GM19455 (cell line): ENCODE data around the gene ZNF541.

Source experiments
- ATAC-seq: cut with Tn5 transposase; IDR thresholded peaks from one replicate; pipeline ENCODE4 v1.9.1; 2021; ENCODE audit not compliant: unreplicated experiment

The ZNF541 gene

GRCh38 chr19:47544075-47544474 lies 28.9 kb downstream of the ZNF541 start:
- ATAC-seq, result no peak

DNA sequence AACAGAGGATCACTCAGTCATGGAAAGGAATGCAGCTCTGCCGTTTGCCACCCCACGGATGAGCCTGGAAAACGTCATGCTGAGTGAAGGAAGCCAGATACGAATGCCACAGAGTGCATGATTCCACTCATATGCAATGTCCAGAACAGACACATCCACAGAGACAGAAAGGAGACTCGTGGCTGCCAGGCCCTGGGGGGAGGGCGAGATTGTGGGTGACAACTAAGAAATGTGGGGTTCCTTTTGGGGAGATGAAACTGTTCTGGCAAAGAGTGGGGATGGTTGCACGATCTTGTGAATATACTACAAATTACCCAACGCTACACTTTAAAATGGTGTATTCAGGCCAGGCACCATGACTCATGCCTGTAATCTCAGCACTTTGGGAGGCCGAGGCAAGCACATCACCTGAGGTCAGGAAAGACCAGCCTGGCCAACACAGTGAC lies 30.9 kb downstream of the ZNF541 start:
- no peak for ATAC-seq

- ATAC-seq, result no peak
Observed at GRCh38 chr19:47541518-47541917, 31.4 kb downstream of the ZNF541 start.

- ATAC-seq, result no peak
Observed at GRCh38 chr19:47540748-47541147, 32.2 kb downstream of the ZNF541 start.

DNA sequence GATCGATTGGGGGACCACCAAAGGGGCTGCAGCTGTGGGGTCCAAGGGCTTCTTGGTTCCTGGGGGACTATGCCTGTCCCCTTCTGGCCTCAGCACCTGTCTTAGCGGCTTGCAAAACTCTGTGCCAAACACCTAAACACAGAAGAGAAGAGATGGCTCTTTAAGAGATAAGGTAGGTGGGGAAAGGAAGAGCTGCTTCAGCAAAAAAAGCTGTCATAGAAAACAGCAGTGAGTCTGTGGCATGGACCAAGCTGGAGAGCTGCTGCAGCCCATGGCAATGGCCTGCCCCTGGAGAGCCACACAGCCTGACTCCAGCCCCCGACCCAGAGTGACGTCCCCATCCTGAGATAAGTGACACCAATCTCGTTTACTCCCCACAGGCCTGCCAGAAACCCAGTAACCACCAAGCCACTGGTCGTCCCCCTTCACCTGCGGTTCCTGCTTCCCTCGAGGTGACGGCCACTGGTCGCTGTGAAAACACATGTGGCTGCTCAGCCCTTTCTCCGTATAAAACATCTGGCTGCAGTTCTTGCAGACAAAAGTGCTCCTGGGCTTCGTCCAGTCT lies 33.1 kb downstream of the ZNF541 start:
- ATAC-seq, result no peak

GRCh38 chr19:47538812-47539211 lies 34.1 kb downstream of the ZNF541 start:
- no peak for ATAC-seq

- no peak for ATAC-seq
Observed at GRCh38 chr19:47537493-47537892, 35.5 kb downstream of the ZNF541 start.

DNA sequence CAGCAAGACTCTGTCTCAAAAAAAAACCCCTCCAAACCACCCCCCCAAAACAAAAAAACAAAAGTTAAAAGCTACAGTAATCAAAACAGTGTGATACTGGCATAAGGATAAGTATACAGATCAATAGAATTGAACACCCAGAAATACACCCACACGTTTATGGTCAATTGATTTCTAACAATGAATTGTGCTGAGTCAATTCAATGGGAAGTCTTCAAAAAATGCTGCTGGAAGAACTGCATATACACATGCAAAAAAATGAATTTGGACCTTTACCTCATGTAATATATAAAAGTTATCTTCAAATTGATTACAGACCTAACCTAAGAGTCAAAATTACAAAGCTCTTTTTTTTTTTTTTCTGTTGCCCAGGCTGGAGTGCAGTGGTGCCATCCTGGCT lies 38.3 kb downstream of the ZNF541 start:
- ATAC-seq, result no peak

- no peak for ATAC-seq
Observed at GRCh38 chr19:47531640-47532387, 41.1 kb downstream of the ZNF541 start.

DNA sequence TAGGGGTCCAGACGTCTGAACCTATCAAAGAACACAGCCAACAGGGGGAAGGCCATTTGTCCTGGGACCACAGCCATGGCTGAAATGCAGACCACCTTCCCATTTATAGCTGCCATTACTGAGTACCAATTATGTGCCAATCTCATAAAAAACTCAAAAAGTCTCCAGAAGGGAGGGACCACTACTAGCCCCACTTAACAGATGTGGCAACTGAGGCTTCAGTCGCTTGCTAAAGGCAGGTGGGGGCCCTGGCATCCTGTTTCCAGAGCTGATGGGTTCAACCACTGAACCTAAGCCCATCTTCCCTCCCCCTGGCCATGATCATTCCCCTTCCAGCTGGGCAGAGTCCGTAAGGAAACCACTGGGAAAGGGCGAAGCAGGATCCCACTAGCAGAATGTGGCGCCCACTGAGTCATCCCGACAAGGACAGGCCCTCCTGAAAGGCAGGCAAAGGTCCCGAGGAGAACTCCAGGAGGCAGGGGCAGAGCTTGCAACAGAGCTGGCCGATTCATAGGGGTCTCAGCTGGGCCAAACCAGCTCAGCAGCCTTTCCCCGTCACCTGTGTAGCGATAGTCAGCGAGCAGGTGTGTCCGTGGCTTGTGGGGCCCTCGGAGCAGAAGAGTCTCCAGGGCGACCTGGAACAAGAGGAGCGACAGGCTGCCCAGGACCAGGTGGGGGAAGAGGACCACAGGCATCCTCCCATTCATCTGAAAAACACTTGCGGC lies 43.8 kb downstream of the ZNF541 start:
- no peak for ATAC-seq

- no peak for ATAC-seq
Observed at GRCh38 chr19:47526798-47527197, 46.1 kb downstream of the ZNF541 start.

DNA sequence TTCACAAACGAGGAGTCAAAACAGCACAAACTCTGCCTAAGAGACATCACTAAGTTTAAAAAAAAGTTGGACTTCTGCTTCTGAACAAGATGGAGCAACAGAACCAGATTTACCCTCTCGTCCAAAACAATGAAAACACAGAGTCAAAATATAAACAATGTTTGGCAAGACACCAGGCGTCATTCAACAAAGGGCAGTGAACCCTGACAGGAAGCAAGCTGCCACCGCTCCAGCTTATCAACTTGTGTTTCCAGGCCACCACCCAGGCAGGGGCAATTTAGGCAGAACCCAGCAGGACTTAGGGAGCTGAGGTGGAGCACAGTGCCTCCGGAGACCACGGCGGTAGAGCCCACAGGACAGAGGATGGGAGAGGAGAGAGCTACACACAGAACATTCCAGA lies 49.5 kb downstream of the ZNF541 start:
- ATAC-seq, result no peak
